Stimulated activated CD4-positive, alpha-beta T cell treated with anti-CD3 and anti-CD28 coated beads, Interleukin-1b, Interleukin-23, amount 100 ng/mL, for 24 hours (primary cell): ENCODE data around the gene YIF1B.

Source experiments
- DNase-seq, 4 experiments: peaks; one replicate each; pipeline ENCODE4 v3.0.0-alpha.2; 2020; ENCODE audit warnings: low read depth in 4 of 4, low spot score in 1 of 4

The YIF1B gene

DNA sequence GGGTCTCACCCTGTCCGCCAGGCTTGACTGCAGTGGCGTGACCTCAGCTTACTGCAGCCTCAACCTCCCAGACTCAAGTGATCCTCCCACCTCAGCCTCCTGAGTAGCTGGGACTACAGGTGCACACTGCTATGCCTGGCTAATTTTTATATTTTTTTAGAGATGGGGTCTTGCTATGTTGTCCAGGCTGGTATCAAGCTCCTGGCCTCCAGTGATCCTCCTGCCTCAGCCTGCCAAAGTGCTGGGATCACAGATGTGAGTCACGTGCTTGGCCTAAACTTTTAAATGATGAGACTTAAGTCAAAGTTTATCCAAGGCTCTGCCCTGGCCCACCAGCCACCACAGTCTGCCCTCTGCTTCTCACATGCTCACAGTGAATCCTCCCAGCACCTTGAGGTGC, 9.5 kb downstream of the YIF1B start:
- no peak for DNase-seq

DNA sequence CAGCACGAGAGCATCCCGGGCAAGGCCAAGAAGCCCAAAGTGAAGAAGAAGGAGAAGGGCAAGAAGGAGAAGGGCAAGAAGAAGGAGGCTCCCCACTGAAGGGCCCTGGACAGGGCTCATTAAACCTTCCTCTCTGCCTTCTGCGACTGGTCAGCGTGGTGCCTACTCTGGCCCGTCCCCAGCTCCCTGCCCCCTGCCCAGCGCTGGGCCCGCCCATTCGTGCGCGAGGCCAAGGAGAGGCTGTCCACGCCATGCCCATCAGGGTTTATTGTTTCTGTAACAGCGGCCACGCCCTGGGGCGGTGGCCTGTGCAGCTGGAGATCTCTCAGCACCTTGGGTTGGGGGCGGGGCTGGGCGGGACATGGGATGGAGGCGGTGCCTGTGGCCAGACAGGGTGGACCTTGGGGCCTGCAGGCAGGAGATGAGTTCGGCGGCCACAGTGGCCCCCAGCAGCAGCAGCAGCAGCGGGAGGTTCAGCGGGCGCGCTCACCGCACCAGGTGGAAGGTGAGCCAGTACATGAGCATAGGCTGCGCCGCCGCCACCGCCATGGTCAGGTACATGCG, 10.8 kb downstream of the YIF1B start:
- no peak for DNase-seq

DNA sequence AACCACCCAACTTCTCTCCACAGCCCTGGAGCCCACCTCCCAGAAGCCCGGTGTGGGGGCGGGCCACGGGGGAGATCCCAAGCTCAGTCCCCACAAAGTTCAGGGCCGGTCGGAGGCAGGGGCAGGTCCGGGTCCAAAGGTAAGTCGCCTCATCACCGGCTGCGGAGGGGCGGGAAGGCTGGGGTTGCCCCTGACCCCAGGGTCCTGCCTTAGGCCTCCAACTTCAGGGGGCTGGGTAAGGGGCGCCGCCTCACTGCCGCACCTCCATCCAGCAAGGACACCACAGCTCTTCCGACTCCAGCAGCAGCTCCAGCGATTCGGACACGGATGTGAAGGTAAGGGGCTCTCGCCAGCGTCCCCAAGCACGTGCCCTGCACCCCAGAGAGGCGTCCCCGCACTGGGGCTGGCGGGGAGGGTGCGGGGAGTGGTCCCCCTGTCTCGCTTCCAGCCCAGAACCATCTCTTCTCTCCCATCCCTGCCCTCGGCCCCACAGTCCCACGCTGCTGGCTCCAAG, 11.3 kb downstream of the YIF1B start:
- DNase-seq, result no peak

DNA sequence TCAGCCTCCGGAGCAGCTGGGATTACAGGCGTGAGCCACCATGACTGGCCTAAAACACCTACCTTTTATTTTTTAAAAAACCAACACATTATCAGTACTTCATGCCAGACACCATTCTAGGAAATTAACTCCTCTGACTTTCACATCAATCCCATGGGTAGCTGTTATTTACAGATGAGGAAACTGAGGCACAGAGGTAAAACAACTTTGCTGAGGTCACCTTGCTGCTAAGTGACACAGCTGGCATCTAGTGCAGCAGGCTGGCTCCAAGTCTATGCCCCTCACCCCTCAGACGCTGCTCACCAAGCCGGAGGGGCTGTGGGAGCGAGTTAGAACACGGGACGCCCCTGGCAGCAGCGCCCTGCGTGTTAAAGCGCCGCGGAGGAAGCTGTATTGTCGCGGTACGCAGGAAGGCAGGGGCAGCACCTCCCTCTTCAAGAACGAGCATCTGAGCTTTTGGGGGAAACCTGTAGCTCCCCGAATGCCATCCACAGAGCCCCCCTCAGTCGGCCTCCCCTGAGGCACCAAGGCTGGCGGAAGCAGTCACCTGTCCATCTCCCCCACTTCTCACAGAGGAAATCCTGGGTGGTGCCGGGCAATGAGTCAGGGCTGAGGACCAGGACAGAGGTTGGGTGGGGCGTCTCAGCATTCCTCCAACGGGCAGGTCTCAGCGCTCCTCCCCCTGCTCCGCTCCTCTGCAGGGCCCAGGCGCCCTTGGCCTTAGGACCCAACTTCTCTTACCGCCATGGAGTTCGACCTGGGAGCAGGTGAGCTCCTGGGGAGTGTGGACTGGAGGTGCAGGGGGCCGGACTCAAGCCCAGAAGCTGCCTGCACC, 12.0 kb downstream of the YIF1B start, which contains the start of gene C19orf33:
Gene C19orf33 (plus strand): TSS at position 735 of the 835 bp plus-strand sequence. CDS start 11 bp downstream, at position 746.
- DNase-seq, result no peak

DNA sequence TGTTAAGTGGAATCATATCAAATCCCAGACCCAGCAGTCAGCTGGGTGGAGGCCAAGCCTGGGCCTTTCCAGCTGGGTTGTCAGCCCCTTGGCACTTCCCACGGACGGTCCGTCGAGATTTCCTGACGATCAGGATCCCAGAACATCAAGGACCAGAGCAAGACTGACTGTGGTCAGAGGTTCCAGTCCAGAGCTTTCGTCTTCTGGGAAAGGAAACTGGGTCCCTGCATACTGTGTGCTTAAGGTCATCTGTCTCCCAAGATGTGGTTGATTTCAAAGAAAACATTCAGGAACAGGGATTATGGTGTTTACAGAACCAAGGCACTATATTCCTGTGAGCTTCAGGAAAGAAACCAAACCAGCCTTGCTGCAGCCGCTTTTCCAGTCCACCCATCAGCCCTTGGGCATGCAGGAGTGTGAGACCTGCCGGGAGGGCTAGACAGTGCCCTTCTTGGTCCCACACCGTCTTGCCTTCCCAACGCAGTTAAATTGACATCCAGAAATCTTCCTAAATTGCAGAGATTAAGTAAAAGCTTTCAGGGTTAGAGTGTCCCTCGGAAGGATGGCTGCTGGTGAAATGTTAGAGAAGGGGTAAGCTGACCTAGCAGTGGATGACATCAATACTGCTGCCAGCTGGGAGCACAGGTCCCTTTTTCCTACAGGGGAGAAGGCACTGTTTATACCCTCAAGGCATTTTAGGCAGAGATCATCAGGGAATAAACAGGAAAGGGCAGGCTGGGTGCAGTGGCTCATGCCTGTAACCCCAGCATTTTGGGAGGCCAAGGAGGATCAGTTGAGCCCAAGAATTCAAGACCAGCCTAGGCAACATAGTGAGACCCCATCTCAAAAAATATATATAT, 16.7 kb downstream of the YIF1B start:
- no peak for DNase-seq

DNA sequence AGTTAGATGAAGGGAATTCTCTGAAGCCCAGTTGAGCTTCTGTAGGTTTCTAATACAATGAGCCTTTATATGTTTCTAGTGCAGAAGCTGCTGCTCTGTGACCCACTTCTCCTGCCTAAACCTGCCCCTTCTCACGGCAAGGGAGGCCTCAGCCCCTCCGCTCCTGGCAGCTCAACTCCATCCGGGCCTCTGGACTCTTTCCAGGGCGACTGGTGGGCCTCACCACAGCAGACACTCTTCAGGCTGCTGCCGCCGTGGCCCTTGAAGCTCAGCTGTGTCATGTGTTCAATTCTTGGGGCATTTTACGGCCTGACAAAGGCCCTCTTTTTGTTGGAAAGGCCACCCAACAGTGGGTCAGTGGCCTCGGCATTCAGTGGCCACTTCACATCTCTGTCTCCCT, 21.7 kb downstream of the YIF1B start:
- no peak for DNase-seq

DNA sequence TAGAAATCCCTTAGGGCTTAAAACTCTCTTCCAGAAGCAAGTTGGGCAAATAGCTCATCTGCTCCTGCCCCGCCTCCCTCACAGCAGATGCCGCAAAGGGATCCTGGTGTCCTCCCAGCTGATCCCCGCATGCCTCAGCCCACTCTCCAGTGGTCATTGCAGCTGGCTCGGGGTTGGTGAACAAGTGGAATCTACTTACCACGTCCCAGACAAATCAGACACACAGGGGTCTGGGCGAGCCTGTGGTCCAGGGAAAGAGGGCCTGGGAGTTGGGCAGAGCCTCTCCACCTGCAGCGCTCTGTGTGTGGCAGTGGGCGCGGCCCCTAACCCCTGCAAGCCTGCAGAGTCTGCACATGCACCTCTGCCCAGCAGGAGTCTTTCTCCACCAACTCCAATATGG, 22.5 kb downstream of the YIF1B start:
- no peak for DNase-seq

DNA sequence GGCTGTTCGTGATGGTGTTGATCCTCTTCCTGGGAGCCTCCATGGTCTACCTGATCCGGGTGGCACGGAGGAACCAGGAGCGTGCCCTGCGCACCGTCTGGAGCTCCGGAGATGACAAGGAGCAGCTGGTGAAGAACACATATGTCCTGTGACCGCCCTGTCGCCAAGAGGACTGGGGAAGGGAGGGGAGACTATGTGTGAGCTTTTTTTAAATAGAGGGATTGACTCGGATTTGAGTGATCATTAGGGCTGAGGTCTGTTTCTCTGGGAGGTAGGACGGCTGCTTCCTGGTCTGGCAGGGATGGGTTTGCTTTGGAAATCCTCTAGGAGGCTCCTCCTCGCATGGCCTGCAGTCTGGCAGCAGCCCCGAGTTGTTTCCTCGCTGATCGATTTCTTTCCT, 23.9 kb downstream of the YIF1B start:
- no peak for DNase-seq

DNA sequence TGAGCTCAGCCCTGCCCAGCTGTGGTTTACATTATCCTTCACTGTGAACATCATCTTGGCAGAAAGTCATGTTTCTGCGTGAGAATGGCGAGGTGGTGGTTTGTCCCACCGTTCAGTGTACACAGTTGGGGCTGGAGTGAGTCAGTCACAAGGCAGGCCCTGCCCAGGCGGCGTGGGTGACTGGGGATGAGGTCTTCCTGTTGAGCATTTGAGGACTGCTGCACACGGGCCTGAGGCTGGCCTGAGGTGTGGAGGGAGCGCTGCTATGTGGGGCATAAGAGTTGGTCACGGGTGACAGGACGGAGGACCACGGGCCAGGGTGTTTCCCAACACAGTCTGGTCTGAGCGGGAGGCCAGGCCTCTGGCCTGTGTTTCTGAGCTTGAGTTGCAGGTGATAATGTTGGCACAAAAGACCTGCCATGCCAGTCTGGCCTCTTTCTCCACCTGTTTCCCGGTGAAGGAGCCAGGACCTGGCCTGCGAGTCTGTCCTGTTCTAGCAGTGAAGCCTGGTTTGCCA, 25.1 kb downstream of the YIF1B start:
- DNase-seq, result no peak

DNA sequence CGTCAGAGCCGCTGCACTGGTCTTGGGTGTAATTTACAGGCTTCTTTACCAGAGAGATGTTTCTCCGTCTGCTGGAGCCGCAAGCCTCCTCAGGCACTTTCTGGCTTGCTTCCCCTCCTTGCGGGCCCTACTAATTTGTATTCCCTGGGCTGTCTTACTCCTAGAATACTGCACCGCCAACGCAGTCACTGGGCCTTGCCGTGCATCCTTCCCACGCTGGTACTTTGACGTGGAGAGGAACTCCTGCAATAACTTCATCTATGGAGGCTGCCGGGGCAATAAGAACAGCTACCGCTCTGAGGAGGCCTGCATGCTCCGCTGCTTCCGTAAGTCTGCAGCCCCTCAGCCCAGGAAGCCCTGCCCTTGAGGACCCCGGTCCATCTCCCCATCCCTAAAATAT, 25.8 kb downstream of the YIF1B start:
- no peak for DNase-seq

DNA sequence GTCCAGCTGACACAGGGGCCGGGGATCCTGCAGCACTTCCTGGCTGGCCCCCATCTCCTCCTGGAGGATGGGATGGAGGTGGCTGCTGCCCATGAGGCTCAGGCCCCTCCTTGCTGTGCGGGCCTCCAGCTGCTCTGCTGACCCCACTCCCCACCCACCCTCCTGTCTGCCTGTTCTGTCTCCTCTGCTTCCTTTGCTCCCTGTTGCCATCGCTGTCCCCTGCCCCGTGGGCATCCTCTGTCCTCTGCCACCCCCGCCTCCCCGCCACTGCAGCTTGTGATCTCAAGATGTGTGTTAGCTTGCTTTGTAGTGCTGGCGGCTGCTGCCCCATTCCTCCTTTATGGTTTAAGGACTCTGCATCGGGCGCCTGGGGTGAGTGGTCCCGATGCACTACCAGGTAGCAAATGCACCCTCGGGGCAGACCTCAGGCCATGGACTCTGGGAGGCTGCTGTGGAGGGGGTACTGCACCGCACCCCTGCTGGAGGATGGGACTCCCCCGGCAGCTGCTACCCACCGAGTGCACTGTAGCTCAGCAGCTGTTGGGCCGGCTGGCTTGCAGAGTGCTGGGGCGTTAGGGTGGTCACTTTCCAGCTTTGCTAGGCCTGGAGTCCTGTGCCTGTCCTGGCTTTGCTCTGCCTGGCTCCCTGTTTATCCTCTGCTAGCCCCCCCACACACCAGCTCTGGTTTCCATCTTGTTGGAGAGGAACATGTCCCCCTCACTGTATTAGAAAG, 27.5 kb downstream of the YIF1B start:
- no peak for DNase-seq

DNA sequence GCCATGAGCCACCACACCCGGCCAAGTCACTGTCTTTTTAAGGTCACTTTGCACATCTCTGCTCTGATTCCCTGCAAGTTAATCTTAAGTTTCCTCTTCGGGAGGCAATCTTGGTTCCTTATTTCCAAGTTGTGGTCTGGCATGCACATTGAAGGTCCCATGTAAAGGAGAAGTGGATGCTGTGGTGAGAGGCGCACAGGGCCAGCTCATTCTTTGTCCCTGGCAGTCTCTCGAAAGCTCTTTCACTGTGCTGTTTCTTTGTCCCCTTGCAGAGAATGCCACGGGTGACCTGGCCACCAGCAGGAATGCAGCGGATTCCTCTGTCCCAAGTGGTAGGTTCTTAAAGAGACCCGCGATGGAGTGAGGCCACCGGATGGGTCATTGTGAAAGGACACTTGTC, 28.1 kb downstream of the YIF1B start:
- no peak for DNase-seq

DNA sequence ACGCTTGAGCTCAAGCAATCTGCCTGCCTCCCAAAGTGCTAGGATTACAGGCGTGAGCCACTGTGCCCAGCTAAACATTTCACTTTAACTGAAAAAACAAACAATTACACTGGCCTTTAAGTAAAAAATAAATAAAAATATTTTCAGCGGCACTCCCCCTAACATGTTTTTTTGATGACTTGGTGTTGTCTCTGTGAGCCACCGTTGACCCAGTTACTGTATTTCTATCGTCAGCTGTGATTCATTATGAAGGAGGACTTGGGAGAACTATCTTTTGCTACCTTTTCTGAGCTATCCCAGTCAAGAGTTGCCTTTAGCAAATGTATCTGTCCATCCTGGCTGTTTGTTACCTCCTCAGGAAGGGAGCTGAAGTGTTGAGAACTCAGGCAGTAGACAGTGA, 30.2 kb downstream of the YIF1B start:
- no peak for DNase-seq

DNA sequence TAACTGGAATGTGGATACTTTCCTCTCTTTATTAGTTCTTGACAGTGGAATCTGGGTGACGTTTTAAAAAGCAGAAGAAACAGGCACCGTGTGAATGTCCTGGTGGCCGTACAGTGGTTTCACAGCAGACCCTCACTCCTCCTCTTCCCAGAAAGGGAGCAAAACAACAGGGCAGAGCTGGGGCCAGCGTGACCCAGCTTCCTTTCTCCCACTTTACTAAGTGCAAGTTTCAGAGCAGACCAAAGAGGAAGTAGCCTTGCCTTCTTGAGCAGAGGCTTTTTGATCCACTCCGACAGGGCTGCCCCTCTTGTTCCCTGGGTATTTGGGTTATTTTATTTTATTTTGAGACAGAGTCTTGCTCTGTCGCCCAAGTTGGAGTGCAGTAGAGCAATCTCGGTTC, 31.3 kb downstream of the YIF1B start:
- no peak for DNase-seq

DNA sequence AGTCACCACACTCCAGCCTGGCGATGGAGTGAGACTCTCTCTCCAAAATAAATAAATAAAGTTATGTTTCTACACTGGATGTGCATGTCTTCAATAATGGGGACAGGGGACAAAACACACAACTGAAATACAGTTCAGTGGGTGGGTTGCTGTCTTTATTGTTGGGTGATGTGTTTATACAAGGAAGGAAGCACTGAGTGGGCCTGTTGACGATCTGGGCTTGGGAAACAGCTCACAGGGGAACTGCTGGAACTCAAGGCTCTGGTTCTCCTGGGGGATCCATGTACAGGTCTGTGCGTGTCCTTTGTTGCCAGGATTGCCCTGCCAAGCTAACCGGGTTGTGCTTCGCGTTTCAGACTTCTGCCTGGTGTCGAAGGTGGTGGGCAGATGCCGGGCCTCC, 32.5 kb downstream of the YIF1B start:
- no peak for DNase-seq

DNA sequence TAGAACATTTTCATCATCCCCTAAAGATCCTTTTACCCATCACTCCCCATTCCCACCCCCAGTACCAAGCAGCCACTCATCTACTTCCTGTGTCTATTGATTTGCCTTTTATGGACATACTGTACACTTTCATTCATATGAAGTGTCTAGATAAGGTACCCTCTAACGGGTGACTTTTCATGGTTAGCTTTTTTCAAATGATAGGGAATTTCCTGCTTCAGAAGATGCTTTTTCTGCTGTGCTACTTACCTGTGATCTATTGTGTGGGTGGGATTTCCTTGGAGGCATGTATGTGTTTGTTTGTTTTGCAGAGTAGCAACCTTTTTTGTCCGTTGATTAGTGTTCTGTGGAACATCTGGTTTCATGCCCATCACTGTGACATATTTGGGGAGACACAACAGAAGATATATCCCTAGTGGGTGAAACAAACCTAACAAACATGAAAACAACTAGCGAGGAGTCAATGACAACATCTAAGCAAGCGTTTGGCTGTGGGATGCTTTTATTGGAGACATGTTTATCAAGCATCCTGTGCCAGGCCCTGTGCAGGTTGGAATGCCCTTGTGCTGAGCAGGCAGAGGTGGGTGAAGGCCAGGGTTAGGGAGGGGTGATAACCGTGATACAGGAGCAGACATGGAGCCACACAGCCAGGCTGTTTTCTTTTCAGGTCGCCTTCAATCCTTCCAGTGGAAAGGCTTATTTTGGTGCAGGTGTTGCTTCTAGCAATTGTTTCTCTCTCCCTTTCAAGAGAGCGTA, 33.8 kb downstream of the YIF1B start:
- DNase-seq, result no peak

DNA sequence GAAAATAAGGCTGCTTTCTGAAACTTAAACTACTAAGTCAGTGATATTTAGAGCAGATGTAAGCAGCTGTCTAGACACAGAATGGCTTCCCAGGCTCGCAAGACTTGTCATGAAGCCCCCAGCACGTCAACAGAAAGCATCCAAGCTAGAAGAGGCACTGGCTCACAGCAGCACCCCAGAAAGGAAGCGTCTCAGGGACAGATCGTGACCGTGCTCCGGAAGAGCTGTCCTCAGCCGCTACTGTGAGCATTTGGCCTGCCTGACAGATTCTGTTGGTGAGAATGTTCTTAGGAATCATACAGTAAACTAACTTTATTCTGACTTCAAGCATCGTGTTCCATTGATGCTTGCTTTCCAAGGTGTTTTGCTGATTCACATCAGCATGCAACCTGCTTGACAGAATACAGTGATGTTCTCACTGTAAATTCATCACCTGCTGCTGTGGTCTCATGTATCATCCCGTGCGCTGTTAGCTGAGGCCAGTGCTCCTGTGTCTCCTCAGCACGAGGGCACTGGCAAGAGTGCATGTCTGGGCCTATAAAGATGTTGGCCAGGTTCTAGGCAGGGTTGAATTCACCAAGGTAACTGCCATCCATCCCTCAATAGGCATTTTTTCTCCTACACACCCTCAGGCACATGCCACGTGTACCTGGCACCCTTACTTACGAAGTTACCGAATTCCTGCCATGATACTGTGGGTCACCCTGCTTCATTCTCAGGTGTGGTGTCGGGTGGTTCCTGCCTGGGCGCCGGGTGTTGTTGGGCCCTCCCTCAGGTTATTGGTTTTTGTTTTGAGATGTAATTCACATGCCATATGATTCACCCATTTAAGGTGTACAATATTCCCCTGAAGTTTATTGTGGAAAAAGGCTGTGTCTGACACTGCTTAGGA, 35.5 kb downstream of the YIF1B start:
- no peak for DNase-seq

DNA sequence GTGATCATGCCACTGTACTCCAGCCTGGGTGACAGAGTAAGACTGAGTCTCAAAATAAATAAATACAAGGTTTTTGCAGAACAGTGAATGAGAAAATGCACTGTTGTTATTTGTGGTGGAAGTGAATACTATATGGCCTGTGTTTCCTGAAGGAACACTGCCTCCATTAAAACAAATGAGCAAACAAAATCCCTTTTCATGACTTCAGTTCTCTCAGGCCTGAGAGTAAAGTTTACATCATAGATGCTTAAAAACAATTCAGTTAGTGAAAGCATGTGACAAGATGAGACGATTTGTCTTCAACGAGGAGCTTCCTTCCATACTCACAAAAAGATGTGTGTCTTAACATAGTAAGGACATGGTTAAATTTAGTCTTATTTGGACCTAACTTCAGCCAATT, 37.0 kb downstream of the YIF1B start:
- DNase-seq, result no peak
